ENCODE results near the gene LRRN2. TPM values are rescaled to one million over a fixed set of nuclear protein-coding genes. Genes with fewer than 3 reads are reported as not detected.

LRRN2 gene
- total and polyA plus RNA-seq, 2 experiments from 2014 or later = 0.74 to 2.6 TPM

- DNase-seq (ENCODE audit: low spot score) (peak; percentile 90), ATAC-seq (peak; percentile 65)
- Mint-ChIP-seq H3K27me3 (ENCODE audit: insufficient read depth, low read depth, poor library complexity) (peaks cover 85% of the 10 kb centered on the region), H3K4me1 (peaks cover 93% of the 10 kb centered on the region), H3K4me3 (peak overlapping the region; percentile 50; the same call in 2 of the 3 replicates), H3K9me3 (no peaks in the 10 kb centered on the region; the same call in 2 of the 3 replicates), H3K36me3 (ENCODE audit: low read depth) (no peaks in the 10 kb centered on the region; the same call in 2 of the 3 replicates), H3K27ac (peak overlapping the region; percentile 49; the same call in 1 of the 2 replicates)
- H3K36me3 ChIP-seq (ENCODE audit: insufficient read depth) = no peaks in the 10 kb centered on the region
- peak; percentile 65 for TF ChIP-seq CREB1 (CRISPR knock-in tag; IDR thresholded peaks at IDR 0.05; ENCODE audit: low read depth)
- TF ChIP-seq ZNF462 (CRISPR knock-in tag; IDR thresholded peaks at IDR 0.05) = peak; percentile 78
- TF ChIP-seq NANOG (IDR thresholded peaks at IDR 0.05; ENCODE audit: borderline replicate concordance) = peak; percentile 74
- no peak for TF ChIP-seq CTCF (conservative IDR thresholded peaks at IDR 0.05; ENCODE audit: low read depth in 2 of 2)
- 0 out of 2 replicates have a peak, but pooled peaks have one; percentile 18 for TF ChIP-seq ETS1 (IDR thresholded peaks at IDR 0.05)
- H3K9me2 ChIP-seq (ENCODE audit: insufficient read depth) = no peaks in the 10 kb centered on the region
- peak overlapping the region; percentile 62 for H3K4me2 ChIP-seq
- peaks cover 81% of the 10 kb centered on the region for H3K4me1 ChIP-seq (ENCODE audit: insufficient read depth)
- H3K79me2 ChIP-seq (replicated peaks; ENCODE audit: insufficient read depth) = no peaks in the 10 kb centered on the region
- peaks cover 30% of the 10 kb centered on the region for H3F3A ChIP-seq (replicated peaks; ENCODE audit: low read depth)
- H3K27me3 ChIP-seq (ENCODE audit: insufficient read depth) = peaks cover 79% of the 10 kb centered on the region
- 0 out of 2 replicates have a peak, but pooled peaks cover 6% of the 10 kb centered on the region for H4K20me1 ChIP-seq (replicated peaks; ENCODE audit: insufficient read depth)
- no peak overlapping the region for H2AFZ ChIP-seq
- peak overlapping the region; percentile 64; the same call in 1 of the 2 replicates for H3K27ac ChIP-seq (ENCODE audit: low read depth)
- H3K4me3 ChIP-seq = peak overlapping the region; percentile 12
Observed at GRCh38 chr1:204709960-204710912, 24.7 kb upstream of the LRRN2 start.

Measured in GM23338 (cell line).